ENCODE results near the gene PTCD3. TPM values are rescaled to one million over a fixed set of nuclear protein-coding genes. Genes with fewer than 3 reads are reported as not detected.

Gene PTCD3
- polyA plus RNA-seq, 1 donor from 2014 or later, result 214 TPM

DNA sequence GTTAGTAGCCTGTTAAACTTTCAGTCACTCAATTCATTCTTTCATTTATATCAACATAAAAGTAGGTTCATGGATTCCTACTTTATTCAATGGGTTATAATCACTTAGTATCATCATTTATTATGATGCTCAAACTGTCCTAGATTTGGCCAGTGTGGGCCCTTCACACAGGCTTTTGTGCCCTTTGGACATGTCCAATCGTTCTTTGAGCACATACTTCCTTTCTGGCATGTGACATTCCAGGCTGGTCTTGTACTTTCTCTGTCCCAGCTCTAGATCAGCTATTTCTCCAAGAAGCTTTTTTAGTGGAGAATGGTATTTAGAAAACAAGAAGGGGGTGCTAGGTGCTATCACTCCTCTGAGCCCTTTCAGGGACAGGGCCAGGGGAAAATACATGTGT, 11.8 kb upstream of the PTCD3 start:
- Histone ChIP-seq H3K79me2 (replicated peaks; ENCODE audit: insufficient read depth, low read length) (peaks cover 17% of the 10 kb centered on the region), H3K27ac (ENCODE audit: low read length) (no peak overlapping the region), H4K20me1 (ENCODE audit: insufficient read depth) (no peaks in the 10 kb centered on the region), H3K36me3 (ENCODE audit: insufficient read depth, low read length) (peaks cover 4% of the 10 kb centered on the region), H3K27me3 (ENCODE audit: insufficient read depth, low read depth, low read length) (no peaks in the 10 kb centered on the region), H3F3A (ENCODE audit: insufficient read depth, low read length, poor library complexity, severe bottlenecking) (no peaks in the 10 kb centered on the region), H3K9ac (ENCODE audit: low read length) (no peak overlapping the region), H3K4me2 (ENCODE audit: low read length) (no peak overlapping the region), H3K9me2 (ENCODE audit: insufficient read depth, low read length) (no peaks in the 10 kb centered on the region), H3K9me3 (ENCODE audit: low read length) (no peaks in the 10 kb centered on the region), H2AFZ (ENCODE audit: low read depth, low read length) (no peak overlapping the region), H3K4me3 (ENCODE audit: low read length) (no peak overlapping the region)
- TF ChIP-seq, protein P1, sequence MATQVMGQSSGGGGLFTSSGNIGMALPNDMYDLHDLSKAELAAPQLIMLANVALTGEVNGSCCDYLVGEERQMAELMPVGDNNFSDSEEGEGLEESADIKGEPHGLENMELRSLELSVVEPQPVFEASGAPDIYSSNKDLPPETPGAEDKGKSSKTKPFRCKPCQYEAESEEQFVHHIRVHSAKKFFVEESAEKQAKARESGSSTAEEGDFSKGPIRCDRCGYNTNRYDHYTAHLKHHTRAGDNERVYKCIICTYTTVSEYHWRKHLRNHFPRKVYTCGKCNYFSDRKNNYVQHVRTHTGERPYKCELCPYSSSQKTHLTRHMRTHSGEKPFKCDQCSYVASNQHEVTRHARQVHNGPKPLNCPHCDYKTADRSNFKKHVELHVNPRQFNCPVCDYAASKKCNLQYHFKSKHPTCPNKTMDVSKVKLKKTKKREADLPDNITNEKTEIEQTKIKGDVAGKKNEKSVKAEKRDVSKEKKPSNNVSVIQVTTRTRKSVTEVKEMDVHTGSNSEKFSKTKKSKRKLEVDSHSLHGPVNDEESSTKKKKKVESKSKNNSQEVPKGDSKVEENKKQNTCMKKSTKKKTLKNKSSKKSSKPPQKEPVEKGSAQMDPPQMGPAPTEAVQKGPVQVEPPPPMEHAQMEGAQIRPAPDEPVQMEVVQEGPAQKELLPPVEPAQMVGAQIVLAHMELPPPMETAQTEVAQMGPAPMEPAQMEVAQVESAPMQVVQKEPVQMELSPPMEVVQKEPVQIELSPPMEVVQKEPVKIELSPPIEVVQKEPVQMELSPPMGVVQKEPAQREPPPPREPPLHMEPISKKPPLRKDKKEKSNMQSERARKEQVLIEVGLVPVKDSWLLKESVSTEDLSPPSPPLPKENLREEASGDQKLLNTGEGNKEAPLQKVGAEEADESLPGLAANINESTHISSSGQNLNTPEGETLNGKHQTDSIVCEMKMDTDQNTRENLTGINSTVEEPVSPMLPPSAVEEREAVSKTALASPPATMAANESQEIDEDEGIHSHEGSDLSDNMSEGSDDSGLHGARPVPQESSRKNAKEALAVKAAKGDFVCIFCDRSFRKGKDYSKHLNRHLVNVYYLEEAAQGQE (IDR thresholded peaks at IDR 0.05; ENCODE audit: borderline replicate concordance), result no peak
- TF ChIP-seq, protein P2, sequence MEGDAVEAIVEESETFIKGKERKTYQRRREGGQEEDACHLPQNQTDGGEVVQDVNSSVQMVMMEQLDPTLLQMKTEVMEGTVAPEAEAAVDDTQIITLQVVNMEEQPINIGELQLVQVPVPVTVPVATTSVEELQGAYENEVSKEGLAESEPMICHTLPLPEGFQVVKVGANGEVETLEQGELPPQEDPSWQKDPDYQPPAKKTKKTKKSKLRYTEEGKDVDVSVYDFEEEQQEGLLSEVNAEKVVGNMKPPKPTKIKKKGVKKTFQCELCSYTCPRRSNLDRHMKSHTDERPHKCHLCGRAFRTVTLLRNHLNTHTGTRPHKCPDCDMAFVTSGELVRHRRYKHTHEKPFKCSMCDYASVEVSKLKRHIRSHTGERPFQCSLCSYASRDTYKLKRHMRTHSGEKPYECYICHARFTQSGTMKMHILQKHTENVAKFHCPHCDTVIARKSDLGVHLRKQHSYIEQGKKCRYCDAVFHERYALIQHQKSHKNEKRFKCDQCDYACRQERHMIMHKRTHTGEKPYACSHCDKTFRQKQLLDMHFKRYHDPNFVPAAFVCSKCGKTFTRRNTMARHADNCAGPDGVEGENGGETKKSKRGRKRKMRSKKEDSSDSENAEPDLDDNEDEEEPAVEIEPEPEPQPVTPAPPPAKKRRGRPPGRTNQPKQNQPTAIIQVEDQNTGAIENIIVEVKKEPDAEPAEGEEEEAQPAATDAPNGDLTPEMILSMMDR (IDR thresholded peaks at IDR 0.05; ENCODE audit: poor library complexity, severe bottlenecking), result no peak
- TF ChIP-seq TAF1 (IDR thresholded peaks at IDR 0.05; ENCODE audit: low read depth) (no peak), SMC3 (conservative IDR thresholded peaks at IDR 0.05; ENCODE audit: poor library complexity) (no peak), RAD21 (conservative IDR thresholded peaks at IDR 0.05) (no peak), MXI1 (conservative IDR thresholded peaks at IDR 0.05; ENCODE audit: poor library complexity, severe bottlenecking) (no peak)

DNA sequence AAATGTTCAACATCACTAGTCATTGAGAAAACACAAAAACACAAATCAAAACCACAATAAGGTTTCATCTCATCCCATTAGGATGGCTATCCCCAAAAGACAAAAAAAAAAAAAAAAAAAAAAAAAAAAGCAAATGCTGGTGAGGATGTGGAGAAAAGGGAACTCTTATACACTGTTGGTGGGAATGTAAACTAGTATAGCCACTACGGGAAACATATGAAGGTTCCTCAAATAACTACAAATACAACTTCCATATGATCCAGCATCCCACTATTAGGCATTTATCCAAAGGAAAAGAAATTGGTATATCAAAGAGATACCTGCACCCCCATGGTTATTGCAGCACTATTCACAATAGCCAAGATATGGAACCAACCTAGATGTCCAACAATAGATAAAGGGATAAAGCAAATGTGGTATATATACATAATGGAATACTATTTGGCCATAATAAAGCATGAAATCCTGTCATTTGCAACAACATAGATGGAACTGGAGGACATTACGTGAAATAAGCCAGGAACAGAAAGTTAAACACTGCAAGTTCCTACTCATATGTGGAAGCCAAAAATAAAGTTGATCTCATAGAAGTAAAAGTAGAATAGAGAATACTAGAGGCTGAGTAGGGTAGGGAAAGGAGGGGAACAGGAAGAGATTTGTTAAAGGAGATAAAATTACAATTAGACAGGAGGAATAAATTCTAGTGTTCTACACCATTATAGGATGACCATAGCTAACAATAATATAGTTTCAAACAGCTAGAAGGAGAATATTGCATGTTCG, 8.7 kb upstream of the PTCD3 start:
- no peaks in the 10 kb centered on the region for H3K27me3 ChIP-seq (ENCODE audit: insufficient read depth, low read depth, low read length)
- H3K36me3 ChIP-seq (ENCODE audit: insufficient read depth, low read length), result peaks cover 4% of the 10 kb centered on the region
- H3K9ac ChIP-seq (ENCODE audit: low read length), result no peak overlapping the region
- H3K4me2 ChIP-seq (ENCODE audit: low read length), result no peak overlapping the region
- no peak overlapping the region for H3K4me3 ChIP-seq (ENCODE audit: low read length)
- TF ChIP-seq, protein P2 (IDR thresholded peaks at IDR 0.05; ENCODE audit: poor library complexity, severe bottlenecking), result no peak
- TF ChIP-seq TAF1 (IDR thresholded peaks at IDR 0.05; ENCODE audit: low read depth) (no peak), MXI1 (conservative IDR thresholded peaks at IDR 0.05; ENCODE audit: poor library complexity, severe bottlenecking) (no peak), EP300 (conservative IDR thresholded peaks at IDR 0.05; ENCODE audit: poor library complexity, severe bottlenecking) (no peak), SMC3 (conservative IDR thresholded peaks at IDR 0.05; ENCODE audit: poor library complexity) (no peak), POLR2AphosphoS5 (IDR thresholded peaks at IDR 0.05) (no peak)
- no peak overlapping the region for H2AFZ ChIP-seq (ENCODE audit: low read depth, low read length)
- no peaks in the 10 kb centered on the region for H4K20me1 ChIP-seq (ENCODE audit: insufficient read depth)
- peaks cover 23% of the 10 kb centered on the region for H3K79me2 ChIP-seq (replicated peaks; ENCODE audit: insufficient read depth, low read length)
- H3K9me2 ChIP-seq (ENCODE audit: insufficient read depth, low read length), result no peaks in the 10 kb centered on the region
- no peaks in the 10 kb centered on the region for H3K9me3 ChIP-seq (ENCODE audit: low read length)
- H3F3A ChIP-seq (ENCODE audit: insufficient read depth, low read length, poor library complexity, severe bottlenecking), result no peaks in the 10 kb centered on the region
- no peak overlapping the region for H3K27ac ChIP-seq (ENCODE audit: low read length)
